Measurements from ENCODE around the gene GCN1. TPM values are rescaled to one million over a fixed set of nuclear protein-coding genes. Genes with fewer than 3 reads are reported as not detected.

Gene GCN1
- polyA plus RNA-seq, 1 donor (not counting 4 experiments of a cell fraction or from before 2014, with no cell fraction given) = 34.1 TPM

- FAIRE-seq (no peak), DNase-seq (ENCODE audit: low read depth, low spot score) (no peak)
- dilution Hi-C loops (cut with MboI; ENCODE audit: extremely low pct_ligation_motif_present, low sequenced_read_pairs) = no loop called here
- peaks cover 6 to 14% of the 10 kb centered on the region in 2 experiments for H3K36me3 ChIP-seq (ENCODE audit: control insufficient read depth in 2 of 2, extremely low read depth in 1 of 2, insufficient read depth in 2 of 2, low read length in 2 of 2)
- no peak overlapping the region for H2AFZ ChIP-seq (ENCODE audit: control insufficient read depth, low read length)
- H3K9ac ChIP-seq (ENCODE audit: control insufficient read depth, extremely low read depth, insufficient read depth, low read length) = peak overlapping the region; percentile 84
- H3K4me3 ChIP-seq (ENCODE audit: control insufficient read depth in 2 of 3, extremely low read depth in 1 of 3, insufficient read depth in 2 of 3, low read depth in 1 of 3, low read length in 3 of 3) = peak overlapping the region; percentile 87 to 92 (median 87)
- no peaks in the 10 kb centered on the region for H3K9me3 ChIP-seq (ENCODE audit: control insufficient read depth, low read depth, low read length)
- no peaks in the 10 kb centered on the region for H3K9me1 ChIP-seq (ENCODE audit: control insufficient read depth, extremely low read depth, insufficient read depth, low read length)
- no peaks in the 10 kb centered on the region for H3K27me3 ChIP-seq (ENCODE audit: control insufficient read depth, extremely low read depth, insufficient read depth, low read length)
- peaks cover 28% of the 10 kb centered on the region for H3K4me1 ChIP-seq (ENCODE audit: control insufficient read depth, extremely low read depth, insufficient read depth, low read length)
- H4K20me1 ChIP-seq (ENCODE audit: control insufficient read depth, extremely low read depth, insufficient read depth, low read length) = peaks cover 5% of the 10 kb centered on the region
- H3K4me2 ChIP-seq (ENCODE audit: control insufficient read depth, extremely low read depth, insufficient read depth, low read depth, low read length) = peak overlapping the region; percentile 85
- H3K27ac ChIP-seq (ENCODE audit: control insufficient read depth, insufficient read depth, low read length) = peak overlapping the region; percentile 84
- H3K79me2 ChIP-seq (ENCODE audit: control insufficient read depth, insufficient read depth, low read length) = peaks cover 42% of the 10 kb centered on the region
- TF ChIP-seq CTCF (optimal IDR thresholded peaks at IDR 0.05 in 1 of 3, IDR thresholded peaks at IDR 0.05 in 1 of 3, conservative IDR thresholded peaks at IDR 0.05 in 1 of 3; ENCODE audit: extremely low read depth in 1 of 3, insufficient read depth in 2 of 3, low read length in 3 of 3) (no peak), EZH2 (IDR thresholded peaks at IDR 0.05; ENCODE audit: low read length) (no peak)
Observed at GRCh38 chr12:120117961-120118320, 76.6 kb downstream of the GCN1 start.

GRCh38 chr12:120116792-120117651, 77.5 kb downstream of the GCN1 start:
- Histone ChIP-seq H3K9ac (ENCODE audit: control insufficient read depth, extremely low read depth, insufficient read depth, low read length) (peak overlapping the region; percentile 84), H3K27me3 (ENCODE audit: control insufficient read depth, extremely low read depth, insufficient read depth, low read length) (no peaks in the 10 kb centered on the region), H3K27ac (ENCODE audit: control insufficient read depth, insufficient read depth, low read length) (peak overlapping the region; percentile 84), H2AFZ (ENCODE audit: control insufficient read depth, low read length) (peak overlapping the region; percentile 78), H3K9me1 (ENCODE audit: control insufficient read depth, extremely low read depth, insufficient read depth, low read length) (no peaks in the 10 kb centered on the region), H3K79me2 (ENCODE audit: control insufficient read depth, insufficient read depth, low read length) (peaks cover 50% of the 10 kb centered on the region), H3K4me2 (ENCODE audit: control insufficient read depth, extremely low read depth, insufficient read depth, low read depth, low read length) (peak overlapping the region; percentile 85), H3K9me3 (ENCODE audit: control insufficient read depth, low read depth, low read length) (no peaks in the 10 kb centered on the region), H3K4me3 (ENCODE audit: control insufficient read depth in 2 of 3, extremely low read depth in 1 of 3, insufficient read depth in 2 of 3, low read depth in 1 of 3, low read length in 3 of 3) (peak overlapping the region; percentile 87 to 92 (median 87)), H3K4me1 (ENCODE audit: control insufficient read depth, extremely low read depth, insufficient read depth, low read length) (peaks cover 28% of the 10 kb centered on the region), H4K20me1 (ENCODE audit: control insufficient read depth, extremely low read depth, insufficient read depth, low read length) (peaks cover 5% of the 10 kb centered on the region), H3K36me3 (ENCODE audit: control insufficient read depth in 2 of 2, extremely low read depth in 1 of 2, insufficient read depth in 2 of 2, low read length in 2 of 2) (peaks cover 6 to 14% of the 10 kb centered on the region in 2 experiments)
- TF ChIP-seq EZH2 (IDR thresholded peaks at IDR 0.05; ENCODE audit: low read length) (no peak), CTCF (optimal IDR thresholded peaks at IDR 0.05 in 1 of 3, IDR thresholded peaks at IDR 0.05 in 1 of 3, conservative IDR thresholded peaks at IDR 0.05 in 1 of 3; ENCODE audit: extremely low read depth in 1 of 3, insufficient read depth in 2 of 3, low read length in 3 of 3) (no peak)
- peak; percentile 61 for DNase-seq (ENCODE audit: low read depth, low spot score)
- dilution Hi-C loops (cut with MboI; ENCODE audit: extremely low pct_ligation_motif_present, low sequenced_read_pairs) = no loop called here
- no peak for FAIRE-seq
